ENCODE results near the gene NCK2. TPM values are rescaled to one million over a fixed set of nuclear protein-coding genes. Genes with fewer than 3 reads are reported as not detected.

NCK2 gene
- total and polyA plus RNA-seq, 10 of the 15 experiments (the other 5 are each of a cell fraction or from before 2014, with no cell fraction given) = 1.2 to 30.9 (median 14.1) TPM

- TF ChIP-seq RELB (IDR thresholded peaks at IDR 0.05; ENCODE audit: low read depth) = no peak
- TF ChIP-seq MTA3 (IDR thresholded peaks at IDR 0.05; ENCODE audit: borderline replicate concordance, low read length) = no peak
- TF ChIP-seq RAD51 (IDR thresholded peaks at IDR 0.05) = no peak
- peak; percentile 33; the same call in 1 of the 2 replicates for TF ChIP-seq RUNX3 (IDR thresholded peaks at IDR 0.05; ENCODE audit: low read length)
- no peak for TF ChIP-seq ZBED1 (IDR thresholded peaks at IDR 0.05; ENCODE audit: borderline replicate concordance)
- TF ChIP-seq PKNOX1 (IDR thresholded peaks at IDR 0.05) = peak; percentile 76
- no peak for TF ChIP-seq ZNF274 (IDR thresholded peaks at IDR 0.05; ENCODE audit: insufficient read depth, insufficient read length)
- no peak; a peak in 1 of 4 replicates for TF ChIP-seq IKZF2 (IDR thresholded peaks at IDR 0.05)
- peak; percentile 92 for TF ChIP-seq RELA (IDR thresholded peaks at IDR 0.05; ENCODE audit: borderline replicate concordance, partially characterized antibody)
- peak; percentile 61 for TF ChIP-seq CREB1 (IDR thresholded peaks at IDR 0.05; ENCODE audit: low read depth)
- TF ChIP-seq IRF4 (IDR thresholded peaks at IDR 0.05; ENCODE audit: low read depth, low read length) = 0 out of 2 replicates have a peak, but pooled peaks have one; percentile 20
- peak; percentile 44; the same call in 1 of the 3 replicates for TF ChIP-seq POU2F2 (IDR thresholded peaks at IDR 0.05; ENCODE audit: borderline replicate concordance, low read depth, low read length)
- no peak for TF ChIP-seq RCOR1 (conservative IDR thresholded peaks at IDR 0.05; ENCODE audit: low read depth, low read length)
Measured at GRCh38 chr2:105802587-105802986, 57.9 kb downstream of the NCK2 start (continued).

Measured in GM12878 (cell line).